ENCODE results near the gene RSKR.

- no peak for TF ChIP-seq CTCF (IDR thresholded peaks at IDR 0.05)
- no peak for TF ChIP-seq SIN3A (IDR thresholded peaks at IDR 0.05; ENCODE audit: borderline replicate concordance, insufficient read depth, low read depth, low read length)
These were observed 31.5 kb downstream of the RSKR start for GRCh38 chr17:28582513-28582912.
